ENCODE measurements around the gene CRIP1. TPM values are rescaled to one million over a fixed set of nuclear protein-coding genes. Genes with fewer than 3 reads are reported as not detected.

CRIP1 gene
- total RNA-seq, result 3.9 and 16.0 TPM in 2 replicates

GRCh38 chr14:105486163-105486973 lies at the start of gene CRIP1:
CRIP1 (plus strand) TSS chr14:105486886; CDS start chr14:105487260, 374 bp downstream.

GRCh38 chr14:105474483-105475268 lies 12.0 kb upstream of the CRIP1 start, which contains the start of gene CRIP2:
CRIP2 (plus strand) TSS chr14:105474821; CDS start chr14:105474863, 42 bp downstream.

DNA sequence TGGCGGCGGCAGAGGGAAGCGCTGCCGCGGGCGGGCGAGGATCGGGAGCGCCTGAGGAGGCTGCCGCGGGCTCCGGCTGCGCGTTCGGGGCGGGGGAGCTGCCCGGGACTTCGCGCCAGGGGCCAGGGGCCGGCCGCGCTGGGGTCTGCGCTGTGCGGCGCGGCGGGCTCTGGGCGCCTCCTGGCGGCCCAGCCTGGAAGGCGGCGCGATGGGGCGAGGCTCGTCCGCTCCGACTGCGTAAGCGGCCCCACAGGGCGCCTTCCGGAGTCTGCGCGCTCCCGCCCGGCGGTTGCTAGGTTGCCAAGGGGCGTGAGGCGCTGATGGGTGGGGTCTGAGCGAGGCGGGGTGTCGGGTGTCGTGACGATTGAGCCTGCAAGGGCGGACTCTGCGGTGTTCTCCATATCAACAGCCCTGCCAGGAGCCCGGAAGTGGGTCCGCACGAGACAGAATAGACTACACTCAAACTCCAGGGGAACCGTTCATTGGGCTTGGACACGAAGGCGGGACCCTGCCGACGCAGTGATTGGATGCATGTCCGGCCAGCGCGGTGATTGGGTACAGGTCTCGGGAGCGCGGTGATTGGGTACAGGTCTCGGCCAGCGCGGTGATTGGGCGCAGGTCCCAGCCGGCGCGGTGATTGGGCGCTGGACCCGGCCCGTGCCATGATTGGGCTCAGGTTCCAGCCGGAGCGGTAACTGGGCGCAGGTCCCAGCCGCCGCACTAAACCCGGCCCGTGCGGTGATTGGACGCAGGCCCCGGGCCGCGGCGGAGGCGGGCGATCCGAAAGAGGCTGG lies 4.1 kb downstream of the CRIP1 start, which contains the start of gene TEDC1:
TEDC1 (plus strand) TSS at position 675 of the 794 bp plus-strand sequence. CDS start 130 bp downstream, outside the sequence.

DNA sequence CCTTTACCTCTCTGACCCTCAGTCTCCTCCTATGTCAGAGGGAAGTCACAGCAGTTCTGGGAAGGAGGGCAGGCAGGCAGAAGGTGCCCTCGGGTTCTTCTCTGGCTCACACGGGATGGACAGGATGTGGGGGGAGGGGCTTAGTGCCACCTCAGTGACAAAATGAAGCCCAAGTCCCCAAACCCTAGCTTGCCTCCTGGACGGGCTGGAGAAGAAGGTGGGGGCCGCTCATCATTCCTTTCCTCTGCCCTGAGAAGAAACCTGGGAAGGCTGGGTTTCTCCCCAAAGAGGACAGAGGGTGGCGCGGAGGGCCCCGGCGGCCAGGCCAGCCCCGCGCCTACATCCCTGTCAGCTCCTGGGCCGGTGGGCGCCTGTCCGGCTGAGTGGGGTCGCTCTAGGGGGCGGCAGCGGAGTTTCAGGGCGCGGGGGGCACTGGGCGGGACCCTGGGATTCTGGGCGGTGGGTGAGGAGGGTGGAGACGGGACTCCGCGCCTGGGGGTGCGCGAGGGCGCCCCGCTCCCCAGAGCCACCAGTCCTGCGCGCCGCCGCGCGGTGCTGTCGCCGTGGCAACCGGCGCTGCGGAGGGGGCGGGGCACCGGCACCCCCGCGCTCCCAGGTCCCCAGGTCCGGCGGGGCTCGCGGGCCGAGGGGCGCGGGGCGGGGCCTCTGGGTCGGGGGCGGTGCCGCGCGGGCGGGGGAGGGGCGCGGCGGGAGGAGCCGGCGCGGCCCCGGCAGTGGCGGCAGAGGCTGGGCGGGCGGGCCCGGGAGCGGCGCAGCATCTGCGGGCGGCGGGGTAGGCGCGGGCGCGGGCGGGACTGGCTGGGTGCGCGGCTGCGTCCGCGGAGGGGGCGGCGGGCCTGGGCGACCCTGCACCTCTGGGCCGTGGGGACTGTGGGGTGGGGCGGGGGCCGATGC lies 39.4 kb downstream of the CRIP1 start, which contains the start of gene TMEM121:
TMEM121 (plus strand) TSS at position 723 of the 915 bp plus-strand sequence. CDS start 2,252 bp downstream, outside the sequence.

Other genes with a start within 250 kb of the CRIP1 start
- gene BTBD6, start 238.4 kb upstream of the CRIP1 start, total RNA-seq, result 41.0 and 41.8 TPM in 2 replicates
- gene BRF1, start 185.9 kb upstream of the CRIP1 start, total RNA-seq, result 20.2 and 24.8 TPM in 2 replicates
- gene PACS2, start 172.1 kb upstream of the CRIP1 start, total RNA-seq, result 29.2 and 46.5 TPM in 2 replicates
- gene TEX22, start 88.3 kb upstream of the CRIP1 start, total RNA-seq, result 0.07 TPM in 1 of 2 replicates, not detected in the other
- gene MTA1, start 67.1 kb upstream of the CRIP1 start, total RNA-seq, result 30.8 and 50.1 TPM in 2 replicates
- gene CRIP2, start 12.1 kb upstream of the CRIP1 start, total RNA-seq, result 164 and 186 TPM in 2 replicates
- 25.2 and 37.2 TPM in 2 replicates for gene TEDC1, start 4.4 kb downstream of the CRIP1 start, total RNA-seq
- gene TMEM121, start 39.7 kb downstream of the CRIP1 start, total RNA-seq, result 3.2 and 4.5 TPM in 2 replicates

All from airway epithelial cell (primary cell).